ENCODE measurements around the gene SYTL4.

- TF ChIP-seq CTCF (IDR thresholded peaks at IDR 0.05) (no peak), POLR2A (IDR thresholded peaks at IDR 0.05) (no peak), POLR2AphosphoS5 (IDR thresholded peaks at IDR 0.05) (no peak)
Observed at GRCh38 chrX:100677611-100678181, 54.2 kb downstream of the SYTL4 start.
